HepG2 (cell line): ENCODE data around the gene TRPM1. TPM values are rescaled to one million over a fixed set of nuclear protein-coding genes. Genes with fewer than 3 reads are reported as not detected.

Source experiments
- ATAC-seq: fragments of 200-7000 bp; cut with Tn5 transposase; 3 replicates; pipeline ENCODE4 v1.9.1; 2020; ENCODE audit warnings: mild to moderate bottlenecking, moderate library complexity
- BruUV-seq: library from RNA; stranded (reverse); fragments of 400-500 nt; replicated peaks from 2 replicates; lab custom pipeline; 2021; lab: Mats Ljungman, UMichigan
- CTCF ChIA-PET: fragments of 300-600 bp; formaldehyde crosslinking; extraction: SDS; loops from one replicate; lab custom pipeline; 2021; ENCODE audit warnings: low total read pairs, inconsistent platforms, low intra/inter-chr PET ratio; lab: Yijun Ruan, JAX
- POLR2A ChIA-PET: fragments of 350-600 bp; sonication (Branson Sonifier 250); formaldehyde crosslinking; loops from one replicate; lab custom pipeline; 2020; ENCODE audit warnings: antibody characterized with exemption, inconsistent platforms; lab: Yijun Ruan, JAX
- DNase-seq: peaks from one replicate; pipeline ENCODE4 v3.0.0-alpha.2; 2015; ENCODE audit warnings: low spot score
- FAIRE-seq: peaks from 3 replicates; lab custom pipeline; 2011; peaks lifted over from hg19 to GRCh38; lab: Jason Lieb, UNC
- H2AFZ ChIP-seq: one replicate; pipeline ENCODE4 v1.6.1; 2011; ENCODE audit warnings: low read length, inconsistent platforms
- H3K27ac ChIP-seq: fragments of 300-600 bp; 3 replicates; pipeline ENCODE4 v1.8.0; 2011; ENCODE audit warnings: mixed run types, mild to moderate bottlenecking, mixed read lengths, low read length, inconsistent platforms; ENCODE audit not compliant: insufficient read depth; ENCODE audit errors: extremely low read length
- H3K27me3 ChIP-seq, 2 experiments: fragments of 200-600 bp in 1 of 2; 2 replicates in 1 of 2; 3 replicates in 1 of 2; pipeline versions ENCODE4 v1.6.0 to v1.8.0; 2011; ENCODE audit warnings: low read length in 2 of 2, mild to moderate bottlenecking in 2 of 2, moderate library complexity in 2 of 2, inconsistent platforms in 1 of 2; ENCODE audit not compliant: insufficient read depth in 2 of 2, control insufficient read depth in 1 of 2
- H3K36me3 ChIP-seq, 2 experiments: fragments of 200-600 bp in 1 of 2; replicated peaks in 1 of 2; 2 replicates in 1 of 2; 3 replicates in 1 of 2; pipeline versions ENCODE4 v1.5.1 to v1.8.0; 2011; ENCODE audit warnings: low read length in 2 of 2, inconsistent platforms in 1 of 2; ENCODE audit not compliant: insufficient read depth in 2 of 2, control insufficient read depth in 1 of 2
- H3K4me1 ChIP-seq: 2 replicates; pipeline ENCODE4 v1.5.1; 2012; ENCODE audit warnings: low read length, inconsistent platforms; ENCODE audit not compliant: insufficient read depth
- H3K4me2 ChIP-seq: 2 replicates; pipeline ENCODE4 v1.6.0; 2011; ENCODE audit warnings: low read depth, low read length, inconsistent platforms
- H3K4me3 ChIP-seq, 3 experiments: fragments of 200-600 bp in 1 of 3; sonication (generic), shearing (Covaris generic) in 1 of 3; replicated peaks in 1 of 3; 2 replicates each; pipeline ENCODE4 v1.5.1; 2011 to 2016; ENCODE audit warnings: low read length in 3 of 3, inconsistent platforms in 2 of 3, low read depth in 2 of 3, mild to moderate bottlenecking in 2 of 3, control low read depth in 1 of 3, mixed read lengths in 1 of 3; ENCODE audit not compliant: insufficient read depth in 1 of 3
- H3K79me2 ChIP-seq: one replicate; pipeline ENCODE4 v1.6.1; 2011; ENCODE audit warnings: low read length, inconsistent platforms; ENCODE audit not compliant: insufficient read depth
- H3K9ac ChIP-seq: 2 replicates; pipeline ENCODE4 v1.6.0; 2011; ENCODE audit warnings: mild to moderate bottlenecking, low read depth, low read length, inconsistent platforms; ENCODE audit not compliant: insufficient read depth
- H3K9me3 ChIP-seq: 2 replicates; pipeline ENCODE4 v1.5.1; 2012; ENCODE audit warnings: mild to moderate bottlenecking, low read length
- H4K20me1 ChIP-seq: 2 replicates; pipeline ENCODE4 v1.6.0; 2011; ENCODE audit warnings: inconsistent platforms, mild to moderate bottlenecking, low read length, moderate library complexity; ENCODE audit not compliant: insufficient read depth
- ATF7 ChIP-seq, 2 experiments: fragments of 450-650 bp in 1 of 2; sonication (generic) in 1 of 2; formaldehyde crosslinking in 1 of 2; IDR thresholded peaks; 2 replicates each; pipeline versions ENCODE4 v1.4.0 to v1.6.1; 2016 to 2020; ENCODE audit warnings: antibody characterized with exemption in 1 of 2, mild to moderate bottlenecking in 1 of 2, missing genetic modification reagents in 1 of 2
- BORCS8-MEF2B ChIP-seq: sonication (generic); formaldehyde crosslinking; IDR thresholded peaks from 2 replicates; pipeline ENCODE4 v1.8.0; 2022; ENCODE audit warnings: mild to moderate bottlenecking, missing genetic modification reagents
- CREB1 ChIP-seq, 2 experiments: fragments of 450-650 bp in 1 of 2; IDR thresholded peaks; 2 replicates each; pipeline ENCODE4 v1.6.1; 2016 to 2017; ENCODE audit warnings: control low read depth in 1 of 2, mild to moderate bottlenecking in 1 of 2, missing compliant biosample characterization in 1 of 2, missing genetic modification characterization in 1 of 2
- CTCF ChIP-seq: sonication (generic); formaldehyde crosslinking; IDR thresholded peaks from 2 replicates; pipeline ENCODE4 v1.5.0; 2020; ENCODE audit warnings: mild to moderate bottlenecking, missing genetic modification reagents, moderate library complexity
- DRAP1 ChIP-seq: IDR thresholded peaks from 2 replicates; pipeline ENCODE4 v1.6.1; 2016; ENCODE audit warnings: missing genetic modification reagents, missing compliant biosample characterization
- GTF2F1 ChIP-seq: fragments of 150-350 bp; IDR thresholded peaks from 2 replicates; pipeline ENCODE4 v1.6.1; 2014; ENCODE audit warnings: low read length
- HNRNPL ChIP-seq: fragments of 200-400 bp; formaldehyde crosslinking; IDR thresholded peaks from 2 replicates; pipeline ENCODE4 v1.6.1; 2017; ENCODE audit warnings: mild to moderate bottlenecking, low read depth, low read length
- SMC3 ChIP-seq: IDR thresholded peaks from 2 replicates; pipeline ENCODE4 v1.6.1; 2011; ENCODE audit warnings: low read length, improper control_type of control experiment
- STAG1 ChIP-seq: sonication (generic); formaldehyde crosslinking; IDR thresholded peaks from 2 replicates; pipeline ENCODE4 v1.4.0; 2020; ENCODE audit warnings: missing genetic modification reagents
- ZNF292 ChIP-seq: sonication (generic); formaldehyde crosslinking; IDR thresholded peaks from 2 replicates; pipeline ENCODE4 v1.8.1; 2022; ENCODE audit warnings: mild to moderate bottlenecking, low read depth, missing genetic modification reagents, borderline replicate concordance
- ZNF670 ChIP-seq: sonication (generic); formaldehyde crosslinking; IDR thresholded peaks from 2 replicates; pipeline ENCODE4 v1.8.0; 2022; ENCODE audit warnings: mild to moderate bottlenecking, missing genetic modification reagents, borderline replicate concordance
- ZNF782 ChIP-seq: sonication (generic); formaldehyde crosslinking; IDR thresholded peaks from 2 replicates; pipeline ENCODE4 v1.4.0; 2020; ENCODE audit warnings: missing genetic modification reagents, mild to moderate bottlenecking, borderline replicate concordance
- WGBS: methylation state at CpG from one replicate; pipeline ENCODE4 v1.1.6; 2017; ENCODE audit warnings: low lambda C conversion rate; 5-methylcytosine and 5-hydroxymethylcytosine counted together
- in situ Hi-C: cut with HindIII; loops from 2 replicates; pipeline ENCODE4 v1.10.0; 2017; ENCODE audit warnings: low pct_unique_long_range_greater_than_20kb; ENCODE audit not compliant: extremely low pct_ligation_motif_present
- intact Hi-C: fragments of 100-400 bp; cut with micrococcal nuclease; formaldehyde crosslinking; loops from one replicate; pipeline ENCODE4 v1.10.0; 2022; ENCODE audit not compliant: unreplicated experiment
- polyA plus RNA-seq, 8 experiments: library from polyadenylated mRNA; depleted of rRNA in 3 of 8; stranded (reverse) in 7 of 8; unstranded in 1 of 8; fragments of >200 nt; fragmentation: Illumina TruSeq in 4 of 8; extraction: Trizol in 4 of 8; gene quantifications; 2 replicates each; pipeline versions ENCODE4 v1.2.1 to v1.2.3, GENCODE V29; 2011 to 2016; ENCODE audit warnings: low read depth in 4 of 8, missing spikeins in 1 of 8, mixed read lengths in 1 of 8; ENCODE audit not compliant: insufficient read depth in 1 of 8
- total RNA-seq, 5 experiments: library from RNA; depleted of rRNA; stranded (reverse); fragments of >200 nt; fragmentation: Illumina TruSeq; extraction: Trizol; gene quantifications; 2 replicates each; pipeline ENCODE4 v1.2.3, GENCODE V29; 2016; ENCODE audit warnings: low read depth in 1 of 5

Gene TRPM1
- total and polyA plus RNA-seq, 2 of the 13 experiments (the other 11 are each of a cell fraction or from before 2014, with no cell fraction given), result not detected

GRCh38 chr15:31067890-31068603 lies 33.5 kb downstream of the TRPM1 start:
- ChIA-PET CTCF (no interaction called here), POLR2A (no interaction called here)
- Histone ChIP-seq H3K4me1 (peaks cover 25% of the 10 kb centered on the region), H4K20me1 (no peaks in the 10 kb centered on the region), H3K79me2 (no peaks in the 10 kb centered on the region), H2AFZ (no peak overlapping the region), H3K27me3 (no peaks in the 10 kb centered on the region; a peak in 1 of 5 replicates), H3K4me2 (no peak overlapping the region), H3K27ac (no peak overlapping the region), H3K9me3 (no peaks in the 10 kb centered on the region), H3K36me3 (no peaks in the 10 kb centered on the region), H3K9ac (no peak overlapping the region), H3K4me3 (no peak overlapping the region)
- TF ChIP-seq DRAP1 (CRISPR knock-in tag) (no peak), ATF7 (IDR thresholded peaks at IDR 0.05) (peak; percentile 91), ATF7 (CRISPR knock-in tag; IDR thresholded peaks at IDR 0.05) (no peak), ZNF670 (no peak), HNRNPL (no peak), CTCF (CRISPR knock-in tag) (peak; percentile 40; the same call in 1 of the 2 replicates), ZNF782 (no peak), ZNF292 (CRISPR knock-in tag) (no peak), CREB1 (IDR thresholded peaks at IDR 0.05) (peak; percentile 78), CREB1 (CRISPR knock-in tag; IDR thresholded peaks at IDR 0.05) (no peak), GTF2F1 (no peak), STAG1 (CRISPR knock-in tag) (peak; percentile 45), BORCS8-MEF2B (CRISPR knock-in tag) (no peak), SMC3 (peak; percentile 11; the same call in 1 of the 2 replicates)
- WGBS, result 29% methylated on average over 8 of the region's 11 CpGs
- ATAC-seq (peak; percentile 53), FAIRE-seq (no peak), DNase-seq (no peak)
- in situ Hi-C loops, result no loop called here
- BruUV-seq, result no TSS peak
- intact Hi-C loops, result loop anchor here (2.0 kb wide), 1 partner anchor 59 kb away; no protein-coding TSS in a partner anchor
